ENCODE results near the gene SLC16A2. TPM values are rescaled to one million over a fixed set of nuclear protein-coding genes. Genes with fewer than 3 reads are reported as not detected.
A peak's percentile ranks its signal among the peaks of the same experiment; 100 is the strongest.

Gene SLC16A2
- total RNA-seq, 1 donor from 2014 or later, result 21.3 TPM

DNA sequence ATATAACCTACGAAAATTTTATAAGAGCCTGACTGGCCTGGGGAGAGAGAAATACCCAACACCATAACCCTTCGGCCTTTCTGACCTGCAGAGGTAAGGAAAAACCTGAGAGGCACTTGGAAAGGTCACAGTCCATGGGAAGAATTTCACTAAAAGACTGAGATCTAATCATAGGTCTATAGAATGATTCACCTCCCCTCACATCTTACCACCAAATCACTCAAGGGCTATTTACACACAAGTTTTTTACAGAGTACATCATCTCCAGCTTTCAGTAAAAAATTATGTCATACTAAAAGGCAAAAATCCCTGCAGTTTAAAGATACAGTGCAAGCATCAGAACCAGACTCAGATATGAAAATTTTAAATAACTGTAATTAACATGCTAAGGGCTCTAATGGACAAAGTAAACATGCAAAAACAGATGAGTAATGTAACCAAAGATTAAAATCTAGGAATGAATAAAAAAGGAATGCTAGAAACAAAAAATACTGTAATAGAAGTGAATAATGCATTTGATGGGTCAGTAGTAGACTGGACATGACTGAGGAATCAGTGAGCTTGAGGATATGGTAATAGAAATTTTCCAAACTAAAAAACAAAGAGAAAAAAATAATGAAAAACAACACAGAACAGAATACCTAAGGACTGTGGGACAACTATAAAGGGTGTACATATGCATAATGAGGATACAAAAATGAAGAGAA is 32.1 kb upstream of the SLC16A2 start:
- no peaks in the 10 kb centered on the region for H3K4me1 Mint-ChIP-seq (ENCODE audit: unreplicated experiment)
- no peak overlapping the region for H3K4me3 Mint-ChIP-seq (ENCODE audit: unreplicated experiment)
- DNase-seq (ENCODE audit: extremely low spot score, unreplicated experiment), result no peak
- H3K36me3 Mint-ChIP-seq (ENCODE audit: unreplicated experiment), result no peaks in the 10 kb centered on the region
- H3K9me3 Mint-ChIP-seq (ENCODE audit: unreplicated experiment), result peaks cover 14% of the 10 kb centered on the region
- H3K27me3 Mint-ChIP-seq (ENCODE audit: unreplicated experiment), result peaks cover 12% of the 10 kb centered on the region
- H3K27ac Mint-ChIP-seq (ENCODE audit: unreplicated experiment), result no peak overlapping the region
- no peak for TF ChIP-seq CTCF (IDR thresholded peaks at IDR 0.05)

- H3K4me1 Mint-ChIP-seq (ENCODE audit: unreplicated experiment), result no peaks in the 10 kb centered on the region
- TF ChIP-seq CTCF (IDR thresholded peaks at IDR 0.05), result no peak
- H3K27ac Mint-ChIP-seq (ENCODE audit: unreplicated experiment), result no peak overlapping the region
- H3K36me3 Mint-ChIP-seq (ENCODE audit: unreplicated experiment), result no peaks in the 10 kb centered on the region
- no peak overlapping the region for H3K4me3 Mint-ChIP-seq (ENCODE audit: unreplicated experiment)
- H3K9me3 Mint-ChIP-seq (ENCODE audit: unreplicated experiment), result peaks cover 6% of the 10 kb centered on the region
- H3K27me3 Mint-ChIP-seq (ENCODE audit: unreplicated experiment), result peaks cover 10% of the 10 kb centered on the region
- no peak for DNase-seq (ENCODE audit: extremely low spot score, unreplicated experiment)
Observed at GRCh38 chrX:74395556-74395955, 25.7 kb upstream of the SLC16A2 start.

- H3K36me3 Mint-ChIP-seq (ENCODE audit: unreplicated experiment), result no peaks in the 10 kb centered on the region
- H3K4me1 Mint-ChIP-seq (ENCODE audit: unreplicated experiment), result no peaks in the 10 kb centered on the region
- DNase-seq (ENCODE audit: extremely low spot score, unreplicated experiment), result no peak
- no peak for TF ChIP-seq CTCF (IDR thresholded peaks at IDR 0.05)
- H3K27ac Mint-ChIP-seq (ENCODE audit: unreplicated experiment), result no peak overlapping the region
- H3K9me3 Mint-ChIP-seq (ENCODE audit: unreplicated experiment), result peaks cover 4% of the 10 kb centered on the region
- no peak overlapping the region for H3K4me3 Mint-ChIP-seq (ENCODE audit: unreplicated experiment)
- H3K27me3 Mint-ChIP-seq (ENCODE audit: unreplicated experiment), result peaks cover 9% of the 10 kb centered on the region
Observed at GRCh38 chrX:74405973-74406489, 15.3 kb upstream of the SLC16A2 start.

- Mint-ChIP-seq H3K4me1 (ENCODE audit: unreplicated experiment) (no peaks in the 10 kb centered on the region), H3K36me3 (ENCODE audit: unreplicated experiment) (no peaks in the 10 kb centered on the region), H3K4me3 (ENCODE audit: unreplicated experiment) (no peak overlapping the region), H3K9me3 (ENCODE audit: unreplicated experiment) (peaks cover 4% of the 10 kb centered on the region), H3K27ac (ENCODE audit: unreplicated experiment) (no peak overlapping the region), H3K27me3 (ENCODE audit: unreplicated experiment) (peaks cover 3% of the 10 kb centered on the region)
- no peak for DNase-seq (ENCODE audit: extremely low spot score, unreplicated experiment)
- TF ChIP-seq CTCF (IDR thresholded peaks at IDR 0.05), result no peak
Observed at GRCh38 chrX:74408304-74408703, 13.0 kb upstream of the SLC16A2 start.

DNA sequence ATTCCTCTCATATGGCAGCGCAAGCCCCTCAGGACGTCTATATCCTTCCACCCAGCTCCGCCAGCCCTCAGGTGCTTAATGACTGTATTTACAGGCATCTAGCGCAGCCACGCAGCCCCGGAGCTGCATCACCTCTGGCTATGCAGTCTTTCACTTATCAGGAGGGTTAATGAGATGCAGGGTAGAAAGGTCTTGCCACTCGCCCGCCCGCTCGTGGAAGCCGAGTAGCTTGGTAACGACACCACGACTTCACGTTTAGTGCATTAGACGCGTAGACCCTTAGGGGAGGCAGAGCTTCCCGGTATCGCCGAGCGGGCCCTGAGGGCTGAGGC is 1.5 kb upstream of the SLC16A2 start:
- H3K27me3 Mint-ChIP-seq (ENCODE audit: unreplicated experiment), result no peaks in the 10 kb centered on the region
- H3K4me3 Mint-ChIP-seq (ENCODE audit: unreplicated experiment), result peak overlapping the region; percentile 80
- H3K27ac Mint-ChIP-seq (ENCODE audit: unreplicated experiment), result peak overlapping the region; percentile 81
- no peak for TF ChIP-seq CTCF (IDR thresholded peaks at IDR 0.05)
- H3K9me3 Mint-ChIP-seq (ENCODE audit: unreplicated experiment), result peaks cover 3% of the 10 kb centered on the region
- H3K36me3 Mint-ChIP-seq (ENCODE audit: unreplicated experiment), result no peaks in the 10 kb centered on the region
- no peak for DNase-seq (ENCODE audit: extremely low spot score, unreplicated experiment)
- peaks cover 26% of the 10 kb centered on the region for H3K4me1 Mint-ChIP-seq (ENCODE audit: unreplicated experiment)
